GM19395 (cell line): ENCODE results near the gene INPP5F.

Experiments used
- ATAC-seq: cut with Tn5 transposase; IDR thresholded peaks from one replicate; pipeline ENCODE4 v1.9.1; 2021; ENCODE audit warnings: mild to moderate bottlenecking, moderate library complexity; ENCODE audit not compliant: unreplicated experiment

Gene INPP5F

DNA sequence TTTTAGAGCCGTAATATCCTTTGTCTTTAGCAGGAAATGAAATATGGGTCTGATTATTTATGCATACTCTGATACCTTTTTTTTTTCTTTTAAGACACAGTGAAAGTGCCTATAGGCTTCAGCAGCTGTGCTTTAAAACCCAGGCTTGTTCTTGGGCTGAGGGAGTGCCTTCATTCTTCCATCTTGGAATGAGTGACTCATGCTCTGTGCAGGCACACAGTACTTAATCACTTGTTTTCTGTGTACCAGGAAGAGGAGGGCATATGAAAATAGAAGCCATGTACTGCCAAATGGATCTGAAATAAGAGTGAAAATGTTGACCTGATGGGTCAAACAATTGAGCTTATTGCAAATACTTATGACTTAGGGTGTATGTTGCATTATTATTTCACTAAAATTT lies 12.0 kb downstream of the INPP5F start:
- ATAC-seq = no peak

DNA sequence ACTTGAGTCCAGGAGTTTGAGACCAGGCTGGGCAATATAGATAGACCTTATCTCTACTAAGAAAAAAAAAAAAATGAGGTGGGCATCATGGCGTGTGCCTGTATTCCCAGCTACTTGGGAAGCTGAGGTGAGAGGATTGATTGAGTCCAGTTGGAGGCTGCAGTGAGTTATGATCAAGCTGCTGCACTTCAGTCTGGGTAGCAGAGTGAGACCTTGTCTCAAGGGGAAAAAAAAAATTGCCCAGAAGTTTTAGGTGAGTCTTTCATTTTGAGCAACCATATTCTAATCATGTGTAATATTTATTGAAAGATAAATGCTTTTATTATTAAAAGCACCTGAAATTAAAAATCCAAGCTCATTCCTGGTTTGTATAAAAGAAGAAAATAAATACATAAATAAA lies 13.1 kb downstream of the INPP5F start:
- no peak for ATAC-seq

DNA sequence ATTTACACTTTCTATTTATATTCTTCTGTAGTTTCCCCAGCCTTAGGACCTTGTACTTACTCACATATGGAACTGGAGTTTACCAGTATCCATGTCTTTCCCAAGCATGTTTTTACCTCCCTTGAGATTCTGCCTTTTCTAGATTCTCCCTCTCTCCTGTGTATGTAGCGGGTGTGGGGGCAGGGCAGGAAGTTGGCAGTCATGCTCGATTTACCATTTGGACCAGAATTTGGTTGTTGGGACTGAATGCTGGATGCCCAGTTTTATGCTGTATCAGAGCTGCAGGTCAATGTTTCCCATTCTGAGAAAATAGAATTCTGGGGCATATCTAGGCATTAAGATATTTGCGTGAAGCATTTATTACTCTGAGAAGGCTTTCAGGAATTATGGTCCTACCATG lies 14.2 kb downstream of the INPP5F start:
- no peak for ATAC-seq

DNA sequence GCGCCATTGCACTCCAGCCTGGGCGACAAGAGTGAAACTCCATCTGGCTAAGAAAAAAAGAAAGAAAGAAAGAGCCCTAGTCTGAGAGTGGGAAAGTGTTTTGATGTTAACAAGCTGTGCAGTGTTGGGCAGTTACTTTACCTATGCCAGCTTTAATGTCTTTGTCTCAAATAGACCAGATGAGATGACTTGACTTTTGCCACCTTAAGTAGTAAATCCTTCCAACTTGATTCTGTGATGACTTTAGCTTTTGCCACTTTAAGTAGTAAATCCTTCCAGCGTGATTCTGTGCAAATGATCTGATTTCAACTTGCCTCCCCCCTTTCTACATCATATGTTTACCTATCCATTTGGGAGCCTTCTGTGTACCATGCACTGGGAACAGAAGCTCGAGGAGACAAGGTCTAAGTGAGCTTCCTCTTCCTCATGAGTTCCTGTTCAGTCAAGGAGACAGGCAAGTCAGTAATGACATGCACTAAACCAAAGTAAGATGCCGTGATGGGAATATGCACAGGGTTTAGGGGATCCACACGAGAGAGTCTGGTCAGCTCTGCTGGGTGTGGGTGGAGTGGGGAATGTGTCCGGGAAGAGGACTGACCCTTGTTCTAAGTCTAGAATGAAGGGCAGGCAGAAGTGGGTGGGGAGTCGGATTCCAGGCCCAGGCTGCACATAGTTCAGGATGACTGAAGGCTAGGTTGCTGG lies 17.2 kb downstream of the INPP5F start:
- no peak for ATAC-seq

DNA sequence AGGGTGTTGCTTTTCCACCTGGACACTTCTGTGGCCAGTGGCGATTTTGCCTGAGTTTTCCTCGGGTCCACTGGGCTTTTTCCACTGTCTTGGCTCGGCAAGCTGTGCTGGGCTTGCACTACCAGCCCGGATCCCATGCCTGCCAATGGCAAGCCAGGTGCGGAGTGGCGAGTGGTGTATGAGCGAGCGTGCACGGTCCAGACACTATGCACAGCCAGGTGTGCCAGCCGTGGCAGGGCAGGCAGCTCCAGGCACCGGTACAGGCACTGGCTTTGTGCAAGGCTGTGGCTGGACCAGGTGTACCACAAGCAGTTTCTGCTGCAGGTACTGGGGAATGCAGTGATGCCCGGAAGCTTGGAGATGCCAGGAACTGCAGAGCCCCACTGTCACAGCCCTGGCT lies 22.1 kb downstream of the INPP5F start:
- no peak for ATAC-seq

DNA sequence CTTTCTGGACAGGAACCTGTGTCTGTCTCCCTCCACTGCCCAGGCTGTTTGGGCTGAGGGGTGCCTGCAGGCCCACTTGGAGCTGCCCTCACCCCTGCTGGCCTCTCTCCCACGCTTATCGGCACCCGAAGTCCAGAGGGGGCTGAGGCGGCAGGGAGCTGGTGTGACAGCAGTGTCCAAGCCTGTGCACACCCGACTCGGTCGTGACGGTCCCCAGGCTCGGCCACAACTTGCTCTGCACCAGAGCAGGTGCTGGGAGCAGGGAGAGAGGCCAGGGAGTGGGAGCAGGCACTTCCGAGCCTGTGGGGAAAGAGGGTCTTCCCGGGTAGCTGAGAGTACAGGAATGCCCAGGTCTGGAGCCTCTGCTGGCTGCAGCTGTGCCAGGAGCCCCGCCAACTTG lies 23.0 kb downstream of the INPP5F start:
- ATAC-seq = no peak

DNA sequence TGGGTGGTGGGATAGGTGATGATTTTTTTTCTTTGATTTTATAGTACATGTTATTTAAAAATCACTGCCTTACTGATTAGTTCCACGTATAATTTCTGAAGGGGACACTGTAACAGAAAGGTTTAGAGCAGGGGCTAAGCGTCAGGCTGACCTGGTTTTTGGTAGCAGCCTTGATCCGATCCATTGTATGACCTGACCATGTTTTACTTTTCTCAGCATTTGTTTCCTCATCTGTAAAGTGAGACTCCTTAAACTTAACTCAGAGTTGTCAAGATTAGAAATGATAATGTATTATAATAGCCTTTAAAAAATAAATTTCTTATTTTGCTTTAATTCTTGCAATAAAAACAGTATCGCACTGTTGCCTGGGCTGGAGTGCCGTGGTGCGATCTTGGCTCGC lies 23.6 kb downstream of the INPP5F start:
- ATAC-seq = no peak

DNA sequence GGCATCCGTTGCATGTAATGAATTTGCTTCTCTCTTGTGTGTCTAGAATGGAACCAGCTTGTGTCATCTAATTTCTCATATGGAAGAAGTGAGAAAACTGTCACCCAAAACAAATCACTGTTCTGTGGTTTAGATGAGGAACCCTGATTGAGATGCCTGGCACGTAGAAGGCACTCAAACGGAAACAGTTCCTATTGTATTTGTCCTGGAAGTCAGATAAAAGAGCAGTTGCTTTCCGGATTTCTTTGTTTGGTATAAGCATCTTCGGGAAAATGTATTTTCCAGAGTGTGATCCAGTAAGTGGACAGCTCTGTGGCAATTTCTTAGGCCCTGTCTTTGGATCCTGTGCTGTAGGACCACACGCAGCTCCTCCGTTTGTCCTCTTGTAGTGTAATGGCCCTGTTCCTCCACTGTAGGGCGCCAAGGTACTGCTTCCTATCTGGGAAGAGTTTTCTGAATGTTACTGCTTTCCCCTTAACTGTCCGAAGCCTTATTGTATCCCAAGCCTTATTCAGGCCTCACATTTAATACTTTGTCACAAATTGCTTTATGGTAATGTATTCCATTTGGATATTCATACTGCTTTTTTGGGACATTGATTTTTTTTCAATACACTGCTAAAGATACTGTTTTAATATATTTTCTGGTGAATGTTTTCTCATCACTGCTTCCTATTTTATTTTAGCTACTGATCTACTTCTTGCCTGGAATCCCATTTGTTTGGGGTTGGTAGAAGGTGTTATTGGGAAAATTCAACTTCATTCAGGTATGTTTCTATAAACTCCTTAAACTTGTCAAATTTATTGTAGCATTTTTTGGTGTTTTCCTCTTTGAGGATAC lies 24.8 kb downstream of the INPP5F start:
- peak; percentile 89 for ATAC-seq

DNA sequence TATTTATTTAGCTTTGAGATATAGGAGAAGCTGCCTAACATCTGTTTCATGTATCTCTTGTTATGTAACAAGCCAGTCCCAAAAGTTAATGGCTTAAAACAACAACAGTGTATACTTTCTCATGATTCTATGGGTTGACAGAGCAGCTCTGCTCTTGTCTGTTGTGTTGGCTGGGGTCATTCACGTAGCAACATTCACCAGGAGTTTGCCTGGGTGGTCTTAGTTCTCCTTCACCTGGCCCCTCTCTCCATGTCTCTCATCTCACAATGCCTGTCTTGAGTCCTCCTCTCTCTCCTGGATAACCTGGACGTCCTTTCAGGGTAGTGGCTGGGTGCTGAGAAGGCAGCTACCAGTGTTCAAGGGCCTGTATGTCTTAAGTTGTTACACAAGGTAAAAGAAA lies 27.5 kb downstream of the INPP5F start:
- no peak for ATAC-seq

DNA sequence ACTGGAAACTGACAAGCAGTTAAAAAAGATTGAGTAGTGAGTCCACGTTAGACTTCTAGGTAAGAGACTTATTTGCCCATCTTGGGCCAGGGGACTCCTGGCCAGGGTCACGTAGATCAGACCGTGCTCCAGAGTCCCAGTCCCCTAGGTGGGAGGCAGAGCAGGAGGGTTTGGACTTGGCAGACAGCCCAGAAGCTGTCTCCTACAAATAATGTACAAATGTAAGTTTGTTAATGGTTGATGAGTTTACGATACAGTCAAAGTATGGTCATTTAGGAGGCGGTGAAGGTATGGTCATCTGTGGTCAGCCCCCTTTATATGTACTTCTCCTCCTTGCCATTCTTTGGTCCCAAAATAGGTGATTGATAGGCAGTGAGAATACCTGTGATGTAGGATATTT lies 28.2 kb downstream of the INPP5F start:
- no peak for ATAC-seq

DNA sequence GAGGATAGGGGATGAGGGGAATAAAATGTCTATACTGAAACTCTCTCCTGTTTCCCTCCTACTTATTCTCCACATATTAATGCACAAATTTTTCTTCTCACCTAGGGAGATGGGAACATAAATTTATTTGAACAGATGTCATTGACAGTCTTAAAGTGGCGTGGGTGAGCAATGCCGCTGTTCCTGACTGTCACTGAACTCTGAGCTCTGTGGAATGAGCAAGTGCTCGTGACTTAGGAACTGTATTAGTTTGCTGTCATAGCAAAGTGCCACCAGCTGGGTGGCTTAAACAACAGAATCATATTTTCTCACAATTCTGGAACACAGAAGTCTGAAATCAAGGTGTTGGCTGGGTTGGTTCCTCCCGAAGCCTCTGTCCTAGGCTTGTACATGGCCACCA lies 29.1 kb downstream of the INPP5F start:
- ATAC-seq = no peak

DNA sequence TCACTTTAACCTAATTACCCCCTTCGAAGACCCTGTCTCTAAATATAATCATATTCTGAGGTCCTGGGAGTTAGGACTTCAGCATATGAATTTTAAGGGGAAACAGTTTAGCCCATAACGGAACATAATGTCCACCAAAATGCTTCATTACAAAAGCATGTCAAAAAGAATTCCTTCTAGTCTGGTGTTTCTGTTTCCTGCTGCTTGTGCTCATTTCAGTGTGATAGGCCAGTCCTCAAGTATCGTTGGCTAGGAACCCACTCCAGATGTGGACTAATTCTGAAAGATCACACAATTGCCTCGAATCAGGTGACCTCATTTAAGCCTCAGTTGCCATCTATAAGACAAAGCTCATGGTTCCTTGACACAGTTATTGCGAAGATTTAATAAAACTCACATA lies 29.6 kb downstream of the INPP5F start:
- no peak for ATAC-seq

DNA sequence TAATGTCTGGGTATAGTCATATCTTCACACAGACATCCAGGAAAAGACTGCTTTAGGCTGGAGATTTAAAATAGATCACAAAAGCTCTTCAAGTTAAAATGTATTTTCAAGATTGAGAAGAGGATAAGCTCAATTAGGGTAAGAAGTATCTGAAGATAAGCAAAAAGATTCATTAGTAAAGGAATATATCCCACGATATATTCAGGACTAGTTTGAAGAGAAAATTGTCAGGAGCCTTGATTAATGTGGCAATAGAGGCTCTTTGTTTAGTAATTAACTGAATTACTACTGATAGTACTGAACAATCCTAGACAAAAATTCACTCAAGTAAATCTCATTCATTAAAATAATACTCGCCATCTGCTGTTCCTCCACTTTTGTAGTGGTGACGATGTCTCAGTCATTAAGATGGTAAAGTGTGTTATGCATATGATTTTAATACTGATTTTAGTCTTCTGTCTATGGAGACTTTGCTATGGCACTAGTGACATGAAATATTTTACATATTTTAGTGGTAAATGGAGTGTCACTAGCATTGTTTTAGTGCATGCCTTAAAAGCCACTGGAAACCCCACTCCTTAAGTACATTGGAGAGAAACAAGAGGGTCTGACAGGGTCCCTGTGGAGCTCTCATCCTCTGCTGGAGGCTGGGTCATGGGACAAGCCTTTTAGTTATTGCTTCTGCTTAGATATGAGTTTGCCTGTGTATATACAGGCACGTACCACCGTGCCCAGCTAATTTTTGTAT lies 32.8 kb downstream of the INPP5F start:
- no peak for ATAC-seq

DNA sequence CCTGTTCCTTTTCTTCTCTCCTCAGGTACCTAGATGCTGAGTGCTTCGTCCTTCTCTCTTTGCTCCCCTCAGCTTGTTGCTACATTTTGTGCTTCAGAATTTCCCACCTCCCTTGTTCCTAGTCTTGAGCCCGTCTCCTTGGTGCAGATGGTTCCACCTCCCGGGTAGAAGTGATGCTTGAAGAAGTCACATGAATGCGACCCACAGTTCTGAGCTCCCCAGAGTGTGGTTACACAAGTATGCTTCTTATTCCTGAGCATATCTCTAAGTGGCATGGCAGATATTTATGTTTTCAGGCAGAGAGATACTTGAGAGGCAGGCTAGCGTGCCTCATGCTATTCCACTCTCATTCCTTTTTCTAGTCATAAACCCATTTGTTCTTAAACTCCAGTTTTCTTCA lies 34.0 kb downstream of the INPP5F start:
- no peak for ATAC-seq

DNA sequence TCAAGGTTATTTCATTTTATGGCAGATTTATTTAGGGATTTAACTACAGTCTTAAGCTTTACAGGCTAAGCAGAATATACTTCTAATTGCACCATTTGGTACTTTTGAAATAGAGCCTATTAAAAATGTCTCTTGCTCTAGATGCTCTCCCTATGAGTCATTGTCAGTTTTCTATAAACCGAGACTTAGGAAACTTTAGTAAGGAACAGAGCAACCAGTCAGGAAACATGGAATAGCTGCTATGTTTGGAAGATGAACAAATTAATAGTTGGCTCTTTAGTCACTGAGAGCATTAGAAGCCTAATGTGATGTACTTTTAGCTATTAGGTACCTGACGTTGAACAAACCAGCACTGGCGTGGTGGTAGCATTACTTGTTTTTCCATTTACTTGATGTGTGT lies 35.3 kb downstream of the INPP5F start:
- ATAC-seq = no peak

DNA sequence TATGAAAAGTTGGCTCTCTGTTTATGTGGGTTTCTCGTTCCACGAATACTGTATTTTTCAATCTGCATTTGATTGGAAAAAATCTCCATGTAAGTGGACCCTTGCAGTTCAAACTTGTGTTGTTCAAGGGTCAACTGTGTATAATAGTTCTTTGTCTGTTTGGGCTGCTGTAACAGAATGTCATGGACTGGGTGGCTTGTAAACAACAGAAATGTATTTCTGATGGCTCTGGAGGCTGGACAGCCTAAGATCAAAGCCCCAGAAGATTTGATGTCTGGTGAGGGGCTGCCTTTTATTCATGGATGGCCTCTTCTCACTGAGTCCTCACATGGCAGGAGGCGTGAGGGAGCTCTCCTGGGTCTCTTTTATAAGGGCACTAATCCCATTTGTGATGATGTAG lies 36.2 kb downstream of the INPP5F start:
- no peak for ATAC-seq

DNA sequence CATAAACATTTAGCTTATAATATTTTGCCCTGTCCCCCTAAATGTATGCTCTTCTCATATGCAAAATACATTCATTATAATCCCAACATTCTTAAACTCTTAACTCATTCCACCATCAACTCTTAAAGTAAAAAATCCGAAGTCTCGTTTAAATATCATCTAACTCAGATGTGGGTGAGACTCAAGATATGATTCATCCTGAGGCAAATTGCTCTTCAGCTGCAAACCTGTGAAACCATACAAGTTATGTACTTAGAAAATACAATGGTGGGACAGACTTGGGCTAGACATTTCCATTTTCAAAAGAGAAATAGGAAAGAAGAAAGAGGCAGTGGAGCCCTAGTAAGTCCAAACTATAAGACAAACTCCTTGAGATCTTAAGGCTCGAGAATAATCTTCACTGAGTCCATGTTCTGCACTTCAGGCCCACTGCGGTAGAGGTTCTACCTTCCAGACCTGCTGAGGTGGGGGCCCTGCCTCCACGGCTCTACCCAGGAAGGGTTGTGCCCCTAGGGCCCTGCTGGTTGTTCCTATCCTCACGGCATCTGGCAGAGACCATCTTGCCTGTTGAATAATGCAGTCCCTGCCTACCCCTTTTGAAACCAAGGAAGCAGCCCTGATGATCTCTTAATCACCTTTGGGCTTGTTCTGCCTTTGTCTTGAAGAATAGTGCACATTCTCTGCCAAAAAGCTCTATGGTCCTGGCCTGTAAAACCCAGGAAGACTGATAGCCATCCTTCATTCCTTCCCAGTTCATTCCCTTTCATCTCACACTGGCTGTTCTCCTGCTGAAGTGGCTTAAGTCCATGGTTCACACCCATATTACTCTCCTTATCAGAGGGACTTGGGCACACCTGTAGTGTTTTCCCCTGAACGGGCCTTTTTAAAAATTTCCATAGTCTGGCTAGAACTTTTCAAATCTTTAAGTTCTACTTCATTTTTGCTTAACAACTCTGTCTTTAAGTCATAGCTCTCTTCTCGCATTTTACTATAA lies 37.3 kb downstream of the INPP5F start:
- no peak for ATAC-seq

DNA sequence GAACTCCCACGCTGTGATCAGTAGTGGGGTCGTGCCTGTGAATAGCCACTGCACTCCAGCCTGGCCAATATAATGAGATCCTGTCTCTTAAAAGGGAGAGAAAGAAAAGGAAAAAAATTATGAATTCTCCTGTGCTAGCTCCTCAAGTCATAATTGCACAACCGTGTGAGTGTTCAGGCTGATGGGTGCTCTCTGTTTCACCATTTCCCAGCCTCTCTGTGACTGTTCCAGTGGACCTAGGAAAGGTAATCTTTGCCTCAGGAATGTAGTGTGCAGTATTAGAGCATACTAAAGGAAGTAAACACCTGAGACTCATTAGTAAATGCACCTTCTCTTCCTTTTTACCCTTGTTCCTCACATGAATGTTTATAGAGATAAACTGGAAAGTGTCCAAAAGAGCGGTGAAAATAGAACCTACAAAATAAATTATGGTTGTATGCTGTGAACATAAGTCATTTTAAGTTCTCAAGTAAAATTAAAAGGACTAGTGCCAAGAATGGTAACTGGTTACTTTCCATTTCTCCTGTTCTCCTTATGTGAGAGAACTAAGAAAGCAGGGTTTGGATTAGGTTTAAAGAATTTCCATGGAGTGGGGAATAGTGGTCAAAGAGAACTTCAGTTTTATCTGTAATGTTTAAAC lies 42.7 kb downstream of the INPP5F start:
- no peak for ATAC-seq

DNA sequence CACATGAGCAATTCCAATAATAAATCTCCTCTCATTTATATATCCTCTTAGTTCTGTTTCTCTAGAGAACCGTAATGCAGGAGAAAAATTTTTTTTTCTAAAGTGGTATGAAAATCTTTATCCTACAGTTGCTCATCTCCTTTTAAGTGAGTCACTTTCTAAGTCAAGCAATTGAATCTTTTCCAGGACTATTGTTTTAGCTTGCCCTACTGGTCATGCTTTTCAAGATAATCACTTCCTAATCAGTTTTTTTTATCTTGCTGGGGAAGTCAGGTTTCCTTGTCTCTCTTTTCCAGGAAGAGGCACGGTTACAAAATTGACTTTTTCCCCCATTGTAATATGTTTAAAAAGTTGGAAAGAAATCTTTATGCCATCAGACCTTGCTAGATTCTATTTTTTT lies 44.0 kb downstream of the INPP5F start:
- no peak for ATAC-seq

DNA sequence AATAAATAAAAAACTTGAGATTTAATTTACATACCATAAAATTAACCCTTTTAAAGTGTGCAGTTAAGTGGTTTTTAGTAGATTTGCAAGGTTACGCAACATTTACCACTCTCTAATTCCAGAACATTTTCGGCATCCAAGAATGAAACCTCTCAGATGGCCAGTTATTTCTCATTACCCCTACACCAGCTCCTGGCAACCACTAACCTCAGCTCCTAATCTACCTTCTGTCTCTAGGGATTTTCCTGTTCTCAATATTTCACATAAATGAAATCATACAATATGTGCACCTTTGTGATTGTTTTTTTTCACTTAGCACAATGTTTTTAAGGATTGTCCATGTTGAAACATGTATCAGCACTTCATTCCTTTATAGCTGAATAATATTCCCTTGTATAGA lies 45.1 kb downstream of the INPP5F start:
- no peak for ATAC-seq
